ENCODE results near the gene ANAPC2. TPM values are rescaled to one million over a fixed set of nuclear protein-coding genes. Genes with fewer than 3 reads are reported as not detected.

Gene ANAPC2
- total RNA-seq, 3 donors from 2014 or later (not counting 1 experiment from before 2014, with no cell fraction given): 146 to 172 (median 171) TPM

GRCh38 chr9:137194388-137194787 is 6.0 kb upstream of the ANAPC2 start:
- WGBS (ENCODE audit: insufficient coverage): 94% methylated on average over 16 of the region's 16 CpGs
- Histone ChIP-seq H3K9me3 (ENCODE audit: control insufficient read depth, insufficient read depth, low read length) (no peaks in the 10 kb centered on the region), H3K27me3 (ENCODE audit: control insufficient read depth, insufficient read depth, low read length) (no peaks in the 10 kb centered on the region), H3K27ac (ENCODE audit: low read length) (no peak overlapping the region), H3K4me3 (ENCODE audit: low read length) (no peak overlapping the region), H3K4me1 (ENCODE audit: control insufficient read depth, insufficient read depth, low read length) (peaks cover 19% of the 10 kb centered on the region), H3K36me3 (ENCODE audit: control insufficient read depth, insufficient read depth, low read length) (peaks cover 16% of the 10 kb centered on the region)
- Mint-ChIP-seq H3K4me3 (no peak overlapping the region), H3K36me3 (no peaks in the 10 kb centered on the region), H3K27ac (no peak overlapping the region), H3K4me1 (peaks cover 0 to 22% of the 10 kb centered on the region in 2 donors), H3K9me3 (no peaks in the 10 kb centered on the region), H3K27me3 (ENCODE audit: low read depth in 2 of 2) (no peaks in the 10 kb centered on the region)
- no peak for DNase-seq
- no peak for TF ChIP-seq CTCF (IDR thresholded peaks at IDR 0.05)
- no peak for ATAC-seq
- intact Hi-C loops (cut with micrococcal nuclease): no loop called here

GRCh38 chr9:137193771-137194170 is 5.4 kb upstream of the ANAPC2 start:
- Histone ChIP-seq H3K9me3 (ENCODE audit: control insufficient read depth, insufficient read depth, low read length) (no peaks in the 10 kb centered on the region), H3K27me3 (ENCODE audit: control insufficient read depth, insufficient read depth, low read length) (no peaks in the 10 kb centered on the region), H3K4me1 (ENCODE audit: control insufficient read depth, insufficient read depth, low read length) (peaks cover 18% of the 10 kb centered on the region), H3K4me3 (ENCODE audit: low read length) (no peak overlapping the region), H3K27ac (ENCODE audit: low read length) (no peak overlapping the region), H3K36me3 (ENCODE audit: control insufficient read depth, insufficient read depth, low read length) (peaks cover 16% of the 10 kb centered on the region)
- no peak for TF ChIP-seq CTCF (IDR thresholded peaks at IDR 0.05)
- Mint-ChIP-seq H3K4me1 (peaks cover 6 to 28% of the 10 kb centered on the region in 2 donors), H3K27ac (no peak overlapping the region), H3K36me3 (no peaks in the 10 kb centered on the region), H3K9me3 (no peaks in the 10 kb centered on the region), H3K4me3 (no peak overlapping the region), H3K27me3 (ENCODE audit: low read depth in 2 of 2) (no peaks in the 10 kb centered on the region)
- WGBS (ENCODE audit: insufficient coverage): 91% methylated on average over 14 of the region's 14 CpGs
- intact Hi-C loops (cut with micrococcal nuclease): no loop called here
- ATAC-seq (no peak), DNase-seq (no peak)

- Mint-ChIP-seq H3K9me3 (no peaks in the 10 kb centered on the region), H3K4me3 (no peak overlapping the region), H3K4me1 (peaks cover 6 to 34% of the 10 kb centered on the region in 2 donors), H3K27ac (no peak overlapping the region), H3K36me3 (no peaks in the 10 kb centered on the region), H3K27me3 (ENCODE audit: low read depth in 2 of 2) (no peaks in the 10 kb centered on the region)
- Histone ChIP-seq H3K36me3 (ENCODE audit: control insufficient read depth, insufficient read depth, low read length) (peaks cover 16% of the 10 kb centered on the region), H3K27ac (ENCODE audit: low read length) (no peak overlapping the region), H3K4me3 (ENCODE audit: low read length) (no peak overlapping the region), H3K4me1 (ENCODE audit: control insufficient read depth, insufficient read depth, low read length) (peaks cover 17% of the 10 kb centered on the region), H3K9me3 (ENCODE audit: control insufficient read depth, insufficient read depth, low read length) (no peaks in the 10 kb centered on the region), H3K27me3 (ENCODE audit: control insufficient read depth, insufficient read depth, low read length) (no peaks in the 10 kb centered on the region)
- ATAC-seq: no peak
- no peak for TF ChIP-seq CTCF (IDR thresholded peaks at IDR 0.05)
- DNase-seq: no peak
- intact Hi-C loops (cut with micrococcal nuclease): no loop called here
- WGBS (ENCODE audit: insufficient coverage): 85% methylated on average over 2 of the region's 2 CpGs
Observed at GRCh38 chr9:137192859-137193258, 4.5 kb upstream of the ANAPC2 start.

GRCh38 chr9:137192448-137192780 is 4.1 kb upstream of the ANAPC2 start:
- peaks cover 10 to 38% of the 10 kb centered on the region in 2 donors for H3K4me1 Mint-ChIP-seq
- H3K27ac ChIP-seq (ENCODE audit: low read length): no peak overlapping the region
- no peak overlapping the region for H3K4me3 Mint-ChIP-seq
- no peaks in the 10 kb centered on the region for H3K36me3 Mint-ChIP-seq
- H3K27ac Mint-ChIP-seq: no peak overlapping the region
- DNase-seq (no peak), ATAC-seq (no peak)
- H3K9me3 Mint-ChIP-seq: no peaks in the 10 kb centered on the region
- WGBS (ENCODE audit: insufficient coverage): 93% methylated on average over 10 of the region's 10 CpGs
- peaks cover 16% of the 10 kb centered on the region for H3K36me3 ChIP-seq (ENCODE audit: control insufficient read depth, insufficient read depth, low read length)
- H3K27me3 ChIP-seq (ENCODE audit: control insufficient read depth, insufficient read depth, low read length): no peaks in the 10 kb centered on the region
- intact Hi-C loops (cut with micrococcal nuclease): no loop called here
- H3K4me1 ChIP-seq (ENCODE audit: control insufficient read depth, insufficient read depth, low read length): peaks cover 21% of the 10 kb centered on the region
- H3K27me3 Mint-ChIP-seq (ENCODE audit: low read depth in 2 of 2): no peaks in the 10 kb centered on the region
- TF ChIP-seq CTCF (IDR thresholded peaks at IDR 0.05): no peak
- H3K4me3 ChIP-seq (ENCODE audit: low read length): no peak overlapping the region
- no peaks in the 10 kb centered on the region for H3K9me3 ChIP-seq (ENCODE audit: control insufficient read depth, insufficient read depth, low read length)

Data from natural killer cell (primary cell).